ENCODE data around the gene CTU2. TPM values are rescaled to one million over a fixed set of nuclear protein-coding genes. Genes with fewer than 3 reads are reported as not detected.

Gene CTU2
- total RNA-seq, 2 donors from 2014 or later, result 5.7 to 10.2 TPM

DNA sequence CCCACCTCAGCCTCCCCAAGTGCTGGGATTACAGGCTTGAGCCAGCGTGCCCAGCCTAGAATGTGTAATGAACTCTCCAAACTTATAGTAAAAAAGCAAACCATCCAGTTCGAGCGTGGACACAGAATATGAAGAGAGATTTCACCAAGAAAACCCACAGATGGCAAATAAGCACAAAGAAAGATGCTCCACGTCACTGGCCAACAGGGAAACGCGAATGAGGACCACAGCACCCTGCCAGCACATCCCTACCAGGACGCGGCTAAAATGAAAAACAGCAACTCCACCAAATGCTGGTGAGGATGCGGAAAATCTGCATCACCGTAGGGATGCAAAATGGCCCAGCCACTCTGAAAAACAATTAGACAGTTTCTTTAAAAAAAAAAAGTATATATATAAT lies 44.8 kb upstream of the CTU2 start:
- H3K4me1 ChIP-seq, result peaks cover 22% of the 10 kb centered on the region
- WGBS, 2 donors, result 80 to 83% methylated on average over 10 of the region's 10 CpGs
- H3K36me3 ChIP-seq (replicated peaks in 1 of 2; ENCODE audit: insufficient read depth in 1 of 2, low read depth in 2 of 2), result no peaks in the 10 kb centered on the region
- TF ChIP-seq, protein P1, sequence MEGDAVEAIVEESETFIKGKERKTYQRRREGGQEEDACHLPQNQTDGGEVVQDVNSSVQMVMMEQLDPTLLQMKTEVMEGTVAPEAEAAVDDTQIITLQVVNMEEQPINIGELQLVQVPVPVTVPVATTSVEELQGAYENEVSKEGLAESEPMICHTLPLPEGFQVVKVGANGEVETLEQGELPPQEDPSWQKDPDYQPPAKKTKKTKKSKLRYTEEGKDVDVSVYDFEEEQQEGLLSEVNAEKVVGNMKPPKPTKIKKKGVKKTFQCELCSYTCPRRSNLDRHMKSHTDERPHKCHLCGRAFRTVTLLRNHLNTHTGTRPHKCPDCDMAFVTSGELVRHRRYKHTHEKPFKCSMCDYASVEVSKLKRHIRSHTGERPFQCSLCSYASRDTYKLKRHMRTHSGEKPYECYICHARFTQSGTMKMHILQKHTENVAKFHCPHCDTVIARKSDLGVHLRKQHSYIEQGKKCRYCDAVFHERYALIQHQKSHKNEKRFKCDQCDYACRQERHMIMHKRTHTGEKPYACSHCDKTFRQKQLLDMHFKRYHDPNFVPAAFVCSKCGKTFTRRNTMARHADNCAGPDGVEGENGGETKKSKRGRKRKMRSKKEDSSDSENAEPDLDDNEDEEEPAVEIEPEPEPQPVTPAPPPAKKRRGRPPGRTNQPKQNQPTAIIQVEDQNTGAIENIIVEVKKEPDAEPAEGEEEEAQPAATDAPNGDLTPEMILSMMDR (IDR thresholded peaks at IDR 0.05), result no peak
- TF ChIP-seq POLR2A (IDR thresholded peaks at IDR 0.05), result no peak
- no peak overlapping the region for H3K27ac ChIP-seq
- intact Hi-C loops (cut with DNase I), result no loop called here
- DNase-seq (no peak), ATAC-seq (no peak)
- H3K9me3 ChIP-seq, result no peaks in the 10 kb centered on the region
- no peaks in the 10 kb centered on the region for H3K27me3 ChIP-seq
- no peak overlapping the region for H3K4me3 ChIP-seq

DNA sequence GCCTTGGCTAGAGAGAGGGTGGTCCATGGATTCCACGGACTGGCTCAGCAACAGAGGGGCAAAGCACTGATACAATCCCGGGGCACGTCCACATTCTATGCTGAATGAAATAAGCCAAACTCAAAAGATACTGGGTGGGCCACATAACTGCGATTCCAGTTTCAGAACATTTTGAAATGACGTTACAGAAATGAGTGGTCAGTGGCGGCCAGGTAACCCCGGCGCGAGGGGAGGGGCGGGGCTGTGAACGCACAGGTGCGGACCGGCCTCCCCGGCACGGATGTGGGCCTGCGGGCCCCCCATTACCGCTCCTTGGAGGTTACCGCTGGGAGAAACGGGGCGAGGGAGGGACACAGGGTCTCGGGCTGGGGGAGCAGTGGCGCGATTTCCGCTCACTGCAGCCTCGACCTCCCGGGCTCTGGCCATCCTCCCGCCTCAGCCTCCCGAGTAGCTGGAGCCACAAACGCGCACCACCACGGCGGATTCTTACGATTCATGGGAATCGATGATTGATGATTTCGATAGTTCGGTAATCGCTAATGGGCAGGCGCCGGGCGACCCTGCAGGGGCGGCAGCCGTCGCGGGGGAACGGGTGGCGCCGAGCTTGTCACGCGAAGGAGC lies 44.0 kb upstream of the CTU2 start:
- TF ChIP-seq, protein P1 (IDR thresholded peaks at IDR 0.05), result no peak
- no peak for TF ChIP-seq POLR2A (IDR thresholded peaks at IDR 0.05)
- H3K4me3 ChIP-seq, result peak overlapping the region; percentile 66 to 69
- H3K9me3 ChIP-seq, result no peaks in the 10 kb centered on the region
- H3K4me1 ChIP-seq, result peaks cover 22% of the 10 kb centered on the region
- peak in 1 of 4 donors; percentile 46 for DNase-seq
- no peak for ATAC-seq
- peak overlapping the region; percentile 64 to 85 (median 70) for H3K27ac ChIP-seq
- H3K36me3 ChIP-seq (replicated peaks in 1 of 2; ENCODE audit: insufficient read depth in 1 of 2, low read depth in 2 of 2), result no peaks in the 10 kb centered on the region
- no peaks in the 10 kb centered on the region for H3K27me3 ChIP-seq
- WGBS, 2 donors, result 2% methylated on average over 19 to 49 of the region's 49 CpGs
- intact Hi-C loops (cut with DNase I), result no loop called here

DNA sequence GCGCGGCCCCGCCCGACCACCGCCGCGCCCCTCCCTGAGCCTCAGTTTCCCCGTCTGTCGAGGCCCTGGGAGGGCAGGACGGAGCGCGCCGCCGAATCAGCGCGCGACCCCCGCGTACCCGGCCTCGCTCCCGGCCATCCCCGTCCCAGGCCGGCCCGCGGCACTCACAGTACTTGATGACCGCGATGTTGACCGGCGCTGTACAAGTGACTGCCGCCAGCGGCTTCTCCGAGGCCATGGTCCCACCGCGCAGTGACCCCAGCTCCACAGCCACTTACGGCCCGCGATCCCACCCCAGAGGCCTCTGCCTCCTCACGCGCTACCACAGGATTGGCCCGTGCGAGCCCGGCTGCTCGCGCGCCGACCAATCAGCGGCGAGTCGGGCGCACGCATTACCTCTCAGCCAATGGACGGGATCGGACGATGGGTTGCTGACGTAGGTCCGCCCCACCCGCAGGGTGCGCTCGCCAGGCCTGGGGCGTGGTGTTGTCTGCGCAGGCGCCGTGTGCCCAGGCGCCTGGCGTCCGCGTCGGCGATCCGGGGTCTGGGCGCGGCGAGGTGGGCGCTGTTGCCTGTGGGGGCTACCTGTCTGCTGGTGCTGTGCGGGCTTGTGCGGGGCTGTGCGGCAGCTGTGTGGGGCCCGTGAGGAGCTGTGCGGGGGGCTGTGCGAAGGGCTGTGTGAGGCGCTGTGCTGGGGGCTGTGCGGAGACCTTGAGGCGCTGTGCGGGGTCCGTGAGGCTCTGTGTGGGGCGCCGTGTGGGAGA lies 43.3 kb upstream of the CTU2 start, which contains the start of gene MVD:
MVD (minus strand) TSS at position 249 of the 764 bp plus-strand sequence; CDS start at position 238, 11 bp downstream.
- WGBS, 2 donors, result 0 to 1% methylated on average over 7 to 81 of the region's 88 CpGs
- intact Hi-C loops (cut with DNase I), result no loop called here
- Histone ChIP-seq H3K9me3 (no peaks in the 10 kb centered on the region), H3K36me3 (replicated peaks in 1 of 2; ENCODE audit: insufficient read depth in 1 of 2, low read depth in 2 of 2) (no peaks in the 10 kb centered on the region), H3K27me3 (no peaks in the 10 kb centered on the region), H3K27ac (peak within 1 kb of the TSS; percentile 64 to 85 (median 70)), H3K4me1 (peaks cover 22% of the 10 kb centered on the region), H3K4me3 (peak within 1 kb of the TSS; percentile 66 to 90)
- DNase-seq (peak; percentile 96 to 98 (median 97)), ATAC-seq (peak; percentile 98)
- TF ChIP-seq, protein P1 (IDR thresholded peaks at IDR 0.05), result peak in 2 of 7 experiments; percentile 7
- peak; percentile 66 to 91 (median 90) for TF ChIP-seq POLR2A (IDR thresholded peaks at IDR 0.05)

DNA sequence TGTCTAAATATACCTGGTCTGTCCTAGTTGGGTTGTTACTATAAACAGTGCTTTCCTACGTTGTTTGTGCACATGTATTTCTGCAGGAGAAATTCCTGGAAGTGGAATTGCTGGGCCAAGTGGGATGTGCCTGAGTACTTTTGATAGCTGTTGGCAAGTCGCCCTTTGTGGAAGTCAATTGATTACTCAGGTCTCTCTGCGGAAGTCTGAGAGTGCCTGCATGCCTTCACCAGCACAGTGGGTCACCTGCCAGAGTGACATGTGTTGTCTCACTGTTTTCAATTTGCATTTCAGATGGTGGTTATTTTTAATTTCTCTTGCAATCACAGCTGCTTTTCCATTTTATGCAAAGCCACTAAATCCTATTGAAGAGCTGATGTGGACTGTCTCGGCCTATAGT lies 41.2 kb upstream of the CTU2 start:
- no peaks in the 10 kb centered on the region for H3K9me3 ChIP-seq
- no peak overlapping the region for H3K4me3 ChIP-seq
- 21 to 36% methylated on average over 4 of the region's 4 CpGs for WGBS, 2 donors
- peaks cover 22% of the 10 kb centered on the region for H3K4me1 ChIP-seq
- DNase-seq (peak; percentile 61 to 80 (median 71)), ATAC-seq (no peak)
- TF ChIP-seq POLR2A (IDR thresholded peaks at IDR 0.05), result no peak
- TF ChIP-seq, protein P1 (IDR thresholded peaks at IDR 0.05), result no peak
- H3K36me3 ChIP-seq (replicated peaks in 1 of 2; ENCODE audit: insufficient read depth in 1 of 2, low read depth in 2 of 2), result no peaks in the 10 kb centered on the region
- H3K27me3 ChIP-seq, result no peaks in the 10 kb centered on the region
- intact Hi-C loops (cut with DNase I), result no loop called here
- H3K27ac ChIP-seq, result peak overlapping the region in 2 of 4 donors; percentile 51 to 61
